HL-60 (cell line): Measurements from ENCODE around the gene CHID1.

Experiments used
- GABPA ChIP-seq: IDR thresholded peaks from 2 replicates; pipeline ENCODE4 v1.6.1; 2012; ENCODE audit warnings: low read depth
- POLR2AphosphoS5 ChIP-seq: IDR thresholded peaks from 2 replicates; pipeline ENCODE4 v1.6.1; 2012; ENCODE audit warnings: low read depth
- SPI1 ChIP-seq: IDR thresholded peaks from 2 replicates; pipeline ENCODE4 v1.6.1; 2012; ENCODE audit warnings: low read depth, mild to moderate bottlenecking, borderline replicate concordance
- TF ChIP-seq, protein P1 (sequence below): IDR thresholded peaks from 2 replicates; pipeline ENCODE4 v1.6.1; 2012; ENCODE audit warnings: low read depth; ENCODE audit not compliant: insufficient replicate concordance
- TF ChIP-seq, protein P2 (sequence below): IDR thresholded peaks from one replicate; pipeline ENCODE4 v1.5.1; 2011; ENCODE audit warnings: low read length, control low read depth, inconsistent platforms; ENCODE audit not compliant: insufficient read depth

DNA sequence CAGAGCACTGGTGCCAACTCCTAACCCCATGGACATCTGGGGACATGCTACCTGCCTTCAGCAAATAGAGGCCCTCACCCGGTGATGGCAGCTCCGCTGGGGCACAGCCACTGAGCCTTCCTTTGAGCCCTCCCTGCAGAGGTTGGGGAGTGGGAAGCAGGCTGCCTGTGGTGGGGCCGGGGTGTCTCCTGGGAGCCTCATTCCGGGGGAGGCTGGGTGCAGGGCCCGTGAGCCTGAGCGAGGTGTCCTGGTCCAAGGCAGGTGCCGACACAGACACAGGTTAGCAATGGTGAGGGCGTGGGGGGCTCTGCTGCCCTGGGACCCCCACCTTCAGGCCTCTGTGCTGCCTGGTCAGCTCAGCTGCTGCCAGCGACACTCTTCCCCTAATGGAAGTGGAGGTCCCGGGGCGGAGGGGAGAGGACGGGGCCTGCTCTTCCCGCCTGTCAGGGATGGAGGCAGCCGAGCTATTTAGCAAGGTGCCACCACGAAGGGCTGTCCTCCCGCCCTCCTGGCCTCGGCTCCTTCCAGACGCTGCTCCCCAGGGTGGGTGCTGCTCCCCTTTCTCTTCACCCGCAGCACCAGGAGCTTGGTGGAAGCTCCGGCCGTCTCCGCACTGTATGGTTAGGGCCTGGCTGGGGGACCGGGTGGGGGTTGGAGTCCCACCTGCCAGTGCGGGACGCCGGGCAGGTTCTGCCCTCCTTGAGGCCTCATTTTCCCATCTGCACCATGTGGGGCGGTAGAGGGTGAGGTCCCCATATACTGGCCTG is 56.7 kb downstream of the CHID1 start:
- TF ChIP-seq, protein P1, sequence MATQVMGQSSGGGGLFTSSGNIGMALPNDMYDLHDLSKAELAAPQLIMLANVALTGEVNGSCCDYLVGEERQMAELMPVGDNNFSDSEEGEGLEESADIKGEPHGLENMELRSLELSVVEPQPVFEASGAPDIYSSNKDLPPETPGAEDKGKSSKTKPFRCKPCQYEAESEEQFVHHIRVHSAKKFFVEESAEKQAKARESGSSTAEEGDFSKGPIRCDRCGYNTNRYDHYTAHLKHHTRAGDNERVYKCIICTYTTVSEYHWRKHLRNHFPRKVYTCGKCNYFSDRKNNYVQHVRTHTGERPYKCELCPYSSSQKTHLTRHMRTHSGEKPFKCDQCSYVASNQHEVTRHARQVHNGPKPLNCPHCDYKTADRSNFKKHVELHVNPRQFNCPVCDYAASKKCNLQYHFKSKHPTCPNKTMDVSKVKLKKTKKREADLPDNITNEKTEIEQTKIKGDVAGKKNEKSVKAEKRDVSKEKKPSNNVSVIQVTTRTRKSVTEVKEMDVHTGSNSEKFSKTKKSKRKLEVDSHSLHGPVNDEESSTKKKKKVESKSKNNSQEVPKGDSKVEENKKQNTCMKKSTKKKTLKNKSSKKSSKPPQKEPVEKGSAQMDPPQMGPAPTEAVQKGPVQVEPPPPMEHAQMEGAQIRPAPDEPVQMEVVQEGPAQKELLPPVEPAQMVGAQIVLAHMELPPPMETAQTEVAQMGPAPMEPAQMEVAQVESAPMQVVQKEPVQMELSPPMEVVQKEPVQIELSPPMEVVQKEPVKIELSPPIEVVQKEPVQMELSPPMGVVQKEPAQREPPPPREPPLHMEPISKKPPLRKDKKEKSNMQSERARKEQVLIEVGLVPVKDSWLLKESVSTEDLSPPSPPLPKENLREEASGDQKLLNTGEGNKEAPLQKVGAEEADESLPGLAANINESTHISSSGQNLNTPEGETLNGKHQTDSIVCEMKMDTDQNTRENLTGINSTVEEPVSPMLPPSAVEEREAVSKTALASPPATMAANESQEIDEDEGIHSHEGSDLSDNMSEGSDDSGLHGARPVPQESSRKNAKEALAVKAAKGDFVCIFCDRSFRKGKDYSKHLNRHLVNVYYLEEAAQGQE, result no peak
- TF ChIP-seq, protein P2, sequence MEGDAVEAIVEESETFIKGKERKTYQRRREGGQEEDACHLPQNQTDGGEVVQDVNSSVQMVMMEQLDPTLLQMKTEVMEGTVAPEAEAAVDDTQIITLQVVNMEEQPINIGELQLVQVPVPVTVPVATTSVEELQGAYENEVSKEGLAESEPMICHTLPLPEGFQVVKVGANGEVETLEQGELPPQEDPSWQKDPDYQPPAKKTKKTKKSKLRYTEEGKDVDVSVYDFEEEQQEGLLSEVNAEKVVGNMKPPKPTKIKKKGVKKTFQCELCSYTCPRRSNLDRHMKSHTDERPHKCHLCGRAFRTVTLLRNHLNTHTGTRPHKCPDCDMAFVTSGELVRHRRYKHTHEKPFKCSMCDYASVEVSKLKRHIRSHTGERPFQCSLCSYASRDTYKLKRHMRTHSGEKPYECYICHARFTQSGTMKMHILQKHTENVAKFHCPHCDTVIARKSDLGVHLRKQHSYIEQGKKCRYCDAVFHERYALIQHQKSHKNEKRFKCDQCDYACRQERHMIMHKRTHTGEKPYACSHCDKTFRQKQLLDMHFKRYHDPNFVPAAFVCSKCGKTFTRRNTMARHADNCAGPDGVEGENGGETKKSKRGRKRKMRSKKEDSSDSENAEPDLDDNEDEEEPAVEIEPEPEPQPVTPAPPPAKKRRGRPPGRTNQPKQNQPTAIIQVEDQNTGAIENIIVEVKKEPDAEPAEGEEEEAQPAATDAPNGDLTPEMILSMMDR, result no peak
- no peak for TF ChIP-seq POLR2AphosphoS5
- no peak for TF ChIP-seq SPI1
- no peak for TF ChIP-seq GABPA
